Liver (tissue), 9 donors: ENCODE data around the gene CTXND2. TPM values are rescaled to one million over a fixed set of nuclear protein-coding genes. Genes with fewer than 3 reads are reported as not detected.
"Not testable (repeated sequence)": the region's sequence is repeated elsewhere in the genome, so short reads cannot be mapped to it uniquely, and the experiment has no call there.

Source experiments
- DNase-seq: peaks from one replicate; pipeline ENCODE4 v3.0.0-alpha.2; 2017; ENCODE audit warnings: low spot score
- H3K27ac ChIP-seq, 2 donors: one replicate each; pipeline ENCODE4 v1.7.0; 2013; ENCODE audit warnings: inconsistent platforms in 2 of 2, low read length in 2 of 2, control low read depth in 1 of 2, low read depth in 1 of 2, mild to moderate bottlenecking in 1 of 2
- H3K27me3 ChIP-seq, 4 donors: one replicate each; pipeline versions ENCODE4 v1.6.1 to v1.7.0; 2013; ENCODE audit warnings: low read length in 3 of 4, inconsistent platforms in 1 of 4, mild to moderate bottlenecking in 1 of 4, moderate library complexity in 1 of 4; ENCODE audit not compliant: control insufficient read depth in 4 of 4, insufficient read depth in 4 of 4
- H3K36me3 ChIP-seq, 4 donors: one replicate each; pipeline versions ENCODE4 v1.6.1 to v1.7.0; 2013; ENCODE audit warnings: low read length in 3 of 4, mild to moderate bottlenecking in 3 of 4, low read depth in 1 of 4, moderate library complexity in 1 of 4; ENCODE audit not compliant: control insufficient read depth in 4 of 4, insufficient read depth in 3 of 4
- H3K4me1 ChIP-seq, 4 donors: one replicate each; pipeline versions ENCODE4 v1.6.1 to v1.7.0; 2013; ENCODE audit warnings: low read length in 3 of 4, mild to moderate bottlenecking in 3 of 4, moderate library complexity in 1 of 4; ENCODE audit not compliant: control insufficient read depth in 4 of 4, insufficient read depth in 4 of 4
- H3K4me3 ChIP-seq, 3 donors: one replicate each; pipeline versions ENCODE4 v1.6.1 to v1.7.0; 2013; ENCODE audit warnings: low read length in 3 of 3, control low read depth in 1 of 3, low read depth in 1 of 3, mild to moderate bottlenecking in 1 of 3
- H3K9ac ChIP-seq, 2 donors: one replicate each; pipeline ENCODE4 v1.7.0; 2013; ENCODE audit warnings: low read length in 2 of 2, mild to moderate bottlenecking in 2 of 2, moderate library complexity in 2 of 2, control low read depth in 1 of 2, low read depth in 1 of 2
- H3K9me3 ChIP-seq, 4 donors: one replicate each; pipeline versions ENCODE4 v1.6.1 to v1.7.0; 2013; ENCODE audit warnings: low read length in 3 of 4; ENCODE audit not compliant: control insufficient read depth in 4 of 4
- FOXA2 ChIP-seq: IDR thresholded peaks from 2 replicates; pipeline ENCODE4 v1.6.1; 2016; ENCODE audit warnings: antibody characterized with exemption
- GABPA ChIP-seq, 2 donors: IDR thresholded peaks in 1 of 2; conservative IDR thresholded peaks in 1 of 2; 2 replicates each; pipeline ENCODE4 v1.6.1; 2016; ENCODE audit warnings: antibody characterized with exemption in 2 of 2, mild to moderate bottlenecking in 1 of 2, moderate library complexity in 1 of 2
- HNF4A ChIP-seq, 2 donors: conservative IDR thresholded peaks; 2 replicates each; pipeline ENCODE4 v1.6.1; 2016; ENCODE audit warnings: antibody characterized with exemption in 2 of 2, mild to moderate bottlenecking in 2 of 2
- HNF4G ChIP-seq: IDR thresholded peaks from 2 replicates; pipeline ENCODE4 v1.6.1; 2016; ENCODE audit warnings: antibody characterized with exemption
- JUND ChIP-seq, 2 donors: IDR thresholded peaks; 2 replicates each; pipeline ENCODE4 v1.6.1; 2016; ENCODE audit warnings: antibody characterized with exemption in 2 of 2
- NR2F2 ChIP-seq: IDR thresholded peaks from 2 replicates; pipeline ENCODE4 v1.6.1; 2016; ENCODE audit warnings: antibody characterized with exemption
- RXRA ChIP-seq, 2 donors: IDR thresholded peaks; 2 replicates each; pipeline ENCODE4 v1.6.1; 2017 to 2018; ENCODE audit warnings: antibody characterized with exemption in 2 of 2, mild to moderate bottlenecking in 1 of 2
- SP1 ChIP-seq: IDR thresholded peaks from 2 replicates; pipeline ENCODE4 v1.6.1; 2018; ENCODE audit warnings: antibody characterized with exemption, mild to moderate bottlenecking
- YY1 ChIP-seq: IDR thresholded peaks from 2 replicates; pipeline ENCODE4 v1.6.1; 2016; ENCODE audit warnings: antibody characterized with exemption, mild to moderate bottlenecking
- WGBS: extraction: QIAGEN DNeasy Blood & Tissue Kit; methylation state at CpG from one replicate; pipeline ENCODE4 v1.1.7; 2013; 5-methylcytosine and 5-hydroxymethylcytosine counted together
- polyA plus RNA-seq, 2 donors: library from polyadenylated mRNA; stranded (reverse) in 1 of 2; unstranded in 1 of 2; fragments of 200-250 nt in 1 of 2; fragments of >200 nt in 1 of 2; fragmentation: Nextera tagmentation in 1 of 2; extraction: Ambion mirVana in 1 of 2; gene quantifications; one replicate each; pipeline versions ENCODE4 v1.2.1 to v1.2.3, GENCODE V29; 2013 to 2015
- total RNA-seq, 2 donors: library from RNA; depleted of rRNA; stranded (reverse); fragments of >200 nt; gene quantifications; one replicate each; pipeline ENCODE4 v1.2.3, GENCODE V29; 2014
- TF ChIP-seq, protein P1 (sequence below): IDR thresholded peaks from 2 replicates; pipeline ENCODE4 v1.6.1; 2016; ENCODE audit warnings: antibody characterized with exemption
- TF ChIP-seq, protein P2 (sequence below): fragments of 150-350 bp; IDR thresholded peaks from 2 replicates; pipeline ENCODE4 v1.5.1; 2017; ENCODE audit warnings: improper control_type of control experiment, low read depth, low read length; ENCODE audit not compliant: missing input control
- TF ChIP-seq, protein P3 (sequence below): IDR thresholded peaks from 2 replicates; pipeline ENCODE4 v1.6.1; 2016; ENCODE audit warnings: antibody characterized with exemption, mild to moderate bottlenecking
- donor health status: healthy.
- donor health status: healthy.
- donor health status: healthy.
- donor health status: healthy.
- donor health status: healthy.

Gene CTXND2
- total and polyA plus RNA-seq, 4 donors, result not detected

DNA sequence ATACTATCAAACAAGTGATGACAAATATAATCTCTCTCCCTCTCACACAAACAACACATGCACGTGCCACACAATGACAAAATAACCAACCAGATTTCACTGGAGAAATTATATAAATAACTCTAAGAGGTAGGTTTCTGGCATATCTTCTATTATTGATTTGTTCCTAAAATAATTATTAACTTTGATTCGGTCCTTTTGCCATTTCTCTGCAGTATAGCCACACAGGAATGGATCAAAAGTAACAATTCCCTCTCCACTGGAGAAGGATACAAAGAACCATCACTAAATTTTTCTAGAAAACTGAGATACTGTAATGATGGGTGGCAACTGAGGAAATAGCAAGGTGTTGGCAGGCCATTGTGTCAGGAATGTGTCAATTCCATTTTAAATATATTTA lies 44.0 kb upstream of the CTXND2 start (continued):
- TF ChIP-seq, protein P1, sequence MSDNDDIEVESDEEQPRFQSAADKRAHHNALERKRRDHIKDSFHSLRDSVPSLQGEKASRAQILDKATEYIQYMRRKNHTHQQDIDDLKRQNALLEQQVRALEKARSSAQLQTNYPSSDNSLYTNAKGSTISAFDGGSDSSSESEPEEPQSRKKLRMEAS, result no peak
- TF ChIP-seq, protein P2, sequence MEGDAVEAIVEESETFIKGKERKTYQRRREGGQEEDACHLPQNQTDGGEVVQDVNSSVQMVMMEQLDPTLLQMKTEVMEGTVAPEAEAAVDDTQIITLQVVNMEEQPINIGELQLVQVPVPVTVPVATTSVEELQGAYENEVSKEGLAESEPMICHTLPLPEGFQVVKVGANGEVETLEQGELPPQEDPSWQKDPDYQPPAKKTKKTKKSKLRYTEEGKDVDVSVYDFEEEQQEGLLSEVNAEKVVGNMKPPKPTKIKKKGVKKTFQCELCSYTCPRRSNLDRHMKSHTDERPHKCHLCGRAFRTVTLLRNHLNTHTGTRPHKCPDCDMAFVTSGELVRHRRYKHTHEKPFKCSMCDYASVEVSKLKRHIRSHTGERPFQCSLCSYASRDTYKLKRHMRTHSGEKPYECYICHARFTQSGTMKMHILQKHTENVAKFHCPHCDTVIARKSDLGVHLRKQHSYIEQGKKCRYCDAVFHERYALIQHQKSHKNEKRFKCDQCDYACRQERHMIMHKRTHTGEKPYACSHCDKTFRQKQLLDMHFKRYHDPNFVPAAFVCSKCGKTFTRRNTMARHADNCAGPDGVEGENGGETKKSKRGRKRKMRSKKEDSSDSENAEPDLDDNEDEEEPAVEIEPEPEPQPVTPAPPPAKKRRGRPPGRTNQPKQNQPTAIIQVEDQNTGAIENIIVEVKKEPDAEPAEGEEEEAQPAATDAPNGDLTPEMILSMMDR, result no peak
- TF ChIP-seq JUND (IDR thresholded peaks at IDR 0.05), result no peak
- TF ChIP-seq FOXA2, result no peak

DNA sequence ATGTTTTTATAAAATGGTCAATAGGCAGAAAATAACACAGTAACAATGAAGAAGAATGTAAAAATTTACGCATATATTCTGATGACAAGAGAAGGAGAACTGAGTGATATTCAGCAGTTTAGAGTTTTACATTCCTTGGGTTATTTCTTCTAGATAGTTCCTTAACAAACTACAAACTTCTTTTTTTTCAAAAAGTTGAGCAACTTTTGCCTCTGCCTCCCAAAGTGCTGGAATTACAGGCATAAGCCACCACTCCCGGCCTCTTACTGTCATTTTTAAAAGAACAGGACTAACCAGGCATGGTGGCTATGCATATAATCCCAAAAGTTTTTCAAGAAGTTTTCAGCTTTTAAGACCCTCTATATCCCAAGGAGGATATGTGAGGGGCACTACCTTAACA lies 43.5 kb upstream of the CTXND2 start:
- WGBS, result 74% methylated on average over 2 of the region's 2 CpGs
- H3K27me3 ChIP-seq, result no peaks in the 10 kb centered on the region
- H3K27ac ChIP-seq, result no peak overlapping the region
- no peaks in the 10 kb centered on the region for H3K9me3 ChIP-seq
- TF ChIP-seq, protein P1, result no peak
- H3K4me1 ChIP-seq, result peaks cover 3 to 13% (median 10%) of the 10 kb centered on the region in 4 donors
- no peak for DNase-seq
- H3K36me3 ChIP-seq, result peaks cover 6 to 32% (median 13%) of the 10 kb centered on the region in 4 donors
- no peak overlapping the region for H3K4me3 ChIP-seq
- H3K9ac ChIP-seq, result peak overlapping the region in 1 of 2 donors; percentile 20

DNA sequence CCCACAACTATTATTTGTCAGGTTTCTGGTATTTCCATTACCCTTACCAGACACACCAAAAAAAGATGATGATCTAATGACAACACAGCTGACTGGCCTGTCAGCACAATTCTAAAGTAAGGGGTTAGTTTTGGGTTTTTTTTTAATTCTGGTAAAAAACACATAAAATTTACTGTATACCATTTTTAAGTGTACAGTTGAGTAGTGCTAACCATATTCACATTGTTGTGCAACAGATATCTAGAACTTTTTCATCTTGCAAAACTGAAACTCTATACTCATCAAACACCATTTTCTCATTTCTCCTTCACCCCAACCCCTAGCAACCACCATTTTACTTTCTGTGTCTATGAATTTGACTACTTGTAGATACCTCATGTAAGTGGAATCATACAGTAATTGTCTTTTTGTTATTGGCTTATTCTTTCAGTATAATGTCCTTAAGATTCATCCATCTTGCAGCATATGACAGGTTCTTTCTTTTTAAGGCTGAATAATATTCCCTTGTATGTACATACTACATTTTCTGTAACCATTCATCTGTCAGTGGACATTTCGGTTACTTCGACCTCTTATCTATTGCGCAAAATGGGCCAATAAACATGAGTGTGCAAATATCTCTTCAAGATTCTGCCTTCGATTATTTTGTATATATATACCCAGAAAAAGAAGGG lies 40.3 kb upstream of the CTXND2 start:
- Histone ChIP-seq H3K4me3 (no peak overlapping the region), H3K36me3 (peaks cover 5 to 28% (median 10%) of the 10 kb centered on the region in 4 donors)
- 75% methylated on average over 4 of the region's 4 CpGs for WGBS

DNA sequence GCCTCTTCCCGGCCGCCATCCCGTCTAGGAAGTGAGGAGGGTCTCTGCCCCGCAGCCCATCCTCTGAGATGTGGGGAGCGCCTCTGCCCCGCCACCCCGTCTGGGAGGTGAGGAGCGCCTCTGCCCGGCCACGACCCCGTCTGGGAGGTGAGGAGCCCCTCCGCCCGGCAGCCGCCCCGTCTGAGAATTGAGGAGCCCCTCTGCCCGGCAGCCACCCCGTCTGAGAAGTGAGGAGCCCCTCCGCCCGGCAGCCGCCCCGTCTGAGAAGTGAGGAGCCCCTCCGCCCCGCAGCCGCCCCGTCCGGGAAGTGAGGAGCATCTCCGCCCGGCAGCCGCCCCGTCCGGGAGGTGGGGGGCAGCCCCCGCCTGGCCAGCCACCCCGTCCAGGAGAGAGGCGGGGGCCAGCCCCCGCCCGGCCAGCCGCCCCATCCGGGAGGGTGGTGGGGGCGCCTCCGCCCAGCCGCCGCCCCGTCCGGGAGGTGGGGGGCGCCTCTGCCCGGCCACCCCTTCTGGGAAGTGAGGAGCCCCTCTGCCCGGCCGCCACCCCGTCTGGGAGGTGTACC lies 36.1 kb upstream of the CTXND2 start:
- H3K4me3 ChIP-seq, H3K27ac ChIP-seq, DNase-seq, H3K27me3 ChIP-seq, H3K9ac ChIP-seq, H3K9me3 ChIP-seq: not testable (repeated sequence)
- peaks cover 0 to 14% (median 5%) of the 10 kb centered on the region in 4 donors for H3K4me1 ChIP-seq
- 99% methylated on average over 46 of the region's 49 CpGs for WGBS
- H3K36me3 ChIP-seq, result peaks cover 11 to 32% (median 13%) of the 10 kb centered on the region in 4 donors

More for the DNA sequence above, 40.3 kb upstream of the CTXND2 start:
- TF ChIP-seq HNF4G (no peak), RXRA (IDR thresholded peaks at IDR 0.05) (no peak), JUND (IDR thresholded peaks at IDR 0.05) (no peak), SP1 (no peak), HNF4A (conservative IDR thresholded peaks at IDR 0.05) (no peak), FOXA2 (no peak), GABPA (IDR thresholded peaks at IDR 0.05 in 1 of 2, conservative IDR thresholded peaks at IDR 0.05 in 1 of 2) (no peak), YY1 (no peak), NR2F2 (no peak)
- TF ChIP-seq, protein P3, sequence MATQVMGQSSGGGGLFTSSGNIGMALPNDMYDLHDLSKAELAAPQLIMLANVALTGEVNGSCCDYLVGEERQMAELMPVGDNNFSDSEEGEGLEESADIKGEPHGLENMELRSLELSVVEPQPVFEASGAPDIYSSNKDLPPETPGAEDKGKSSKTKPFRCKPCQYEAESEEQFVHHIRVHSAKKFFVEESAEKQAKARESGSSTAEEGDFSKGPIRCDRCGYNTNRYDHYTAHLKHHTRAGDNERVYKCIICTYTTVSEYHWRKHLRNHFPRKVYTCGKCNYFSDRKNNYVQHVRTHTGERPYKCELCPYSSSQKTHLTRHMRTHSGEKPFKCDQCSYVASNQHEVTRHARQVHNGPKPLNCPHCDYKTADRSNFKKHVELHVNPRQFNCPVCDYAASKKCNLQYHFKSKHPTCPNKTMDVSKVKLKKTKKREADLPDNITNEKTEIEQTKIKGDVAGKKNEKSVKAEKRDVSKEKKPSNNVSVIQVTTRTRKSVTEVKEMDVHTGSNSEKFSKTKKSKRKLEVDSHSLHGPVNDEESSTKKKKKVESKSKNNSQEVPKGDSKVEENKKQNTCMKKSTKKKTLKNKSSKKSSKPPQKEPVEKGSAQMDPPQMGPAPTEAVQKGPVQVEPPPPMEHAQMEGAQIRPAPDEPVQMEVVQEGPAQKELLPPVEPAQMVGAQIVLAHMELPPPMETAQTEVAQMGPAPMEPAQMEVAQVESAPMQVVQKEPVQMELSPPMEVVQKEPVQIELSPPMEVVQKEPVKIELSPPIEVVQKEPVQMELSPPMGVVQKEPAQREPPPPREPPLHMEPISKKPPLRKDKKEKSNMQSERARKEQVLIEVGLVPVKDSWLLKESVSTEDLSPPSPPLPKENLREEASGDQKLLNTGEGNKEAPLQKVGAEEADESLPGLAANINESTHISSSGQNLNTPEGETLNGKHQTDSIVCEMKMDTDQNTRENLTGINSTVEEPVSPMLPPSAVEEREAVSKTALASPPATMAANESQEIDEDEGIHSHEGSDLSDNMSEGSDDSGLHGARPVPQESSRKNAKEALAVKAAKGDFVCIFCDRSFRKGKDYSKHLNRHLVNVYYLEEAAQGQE, result no peak
- no peak overlapping the region for H3K27ac ChIP-seq
- no peak overlapping the region for H3K9ac ChIP-seq
- no peaks in the 10 kb centered on the region for H3K27me3 ChIP-seq
- H3K9me3 ChIP-seq, result no peaks in the 10 kb centered on the region
- H3K4me1 ChIP-seq, result peaks cover 3 to 13% (median 10%) of the 10 kb centered on the region in 4 donors
- DNase-seq, result no peak

DNA sequence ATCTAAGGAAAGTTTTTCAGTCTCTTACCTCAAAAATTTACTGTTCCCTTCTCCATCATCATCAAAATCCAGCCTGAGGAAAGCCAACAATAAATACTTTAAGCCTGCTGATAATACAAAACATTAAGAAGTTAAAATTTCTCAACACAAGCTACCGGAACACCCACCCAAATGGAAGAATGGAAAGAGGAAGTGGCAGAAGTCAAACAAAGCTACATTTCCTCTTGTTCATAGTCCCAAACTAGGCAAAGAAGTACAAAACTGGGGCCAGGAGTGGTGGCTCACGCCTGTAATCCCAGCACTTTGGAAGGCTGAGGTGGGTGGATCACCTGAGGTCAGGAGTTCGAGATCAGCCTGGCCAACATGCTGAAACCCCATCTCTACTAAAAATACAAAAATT lies 34.2 kb upstream of the CTXND2 start:
- H3K4me3 ChIP-seq, DNase-seq, H3K9ac ChIP-seq, H3K27me3 ChIP-seq, H3K9me3 ChIP-seq: not testable (repeated sequence)
- 80% methylated on average over 3 of the region's 3 CpGs for WGBS
- H3K36me3 ChIP-seq, result peaks cover 13 to 27% (median 18%) of the 10 kb centered on the region in 4 donors
- H3K27ac ChIP-seq, result peak overlapping the region in 1 of 2 donors; percentile 3
- H3K4me1 ChIP-seq, result peaks cover 0 to 14% (median 5%) of the 10 kb centered on the region in 4 donors
